Measurements from ENCODE around the gene HIBADH.

The HIBADH gene

DNA sequence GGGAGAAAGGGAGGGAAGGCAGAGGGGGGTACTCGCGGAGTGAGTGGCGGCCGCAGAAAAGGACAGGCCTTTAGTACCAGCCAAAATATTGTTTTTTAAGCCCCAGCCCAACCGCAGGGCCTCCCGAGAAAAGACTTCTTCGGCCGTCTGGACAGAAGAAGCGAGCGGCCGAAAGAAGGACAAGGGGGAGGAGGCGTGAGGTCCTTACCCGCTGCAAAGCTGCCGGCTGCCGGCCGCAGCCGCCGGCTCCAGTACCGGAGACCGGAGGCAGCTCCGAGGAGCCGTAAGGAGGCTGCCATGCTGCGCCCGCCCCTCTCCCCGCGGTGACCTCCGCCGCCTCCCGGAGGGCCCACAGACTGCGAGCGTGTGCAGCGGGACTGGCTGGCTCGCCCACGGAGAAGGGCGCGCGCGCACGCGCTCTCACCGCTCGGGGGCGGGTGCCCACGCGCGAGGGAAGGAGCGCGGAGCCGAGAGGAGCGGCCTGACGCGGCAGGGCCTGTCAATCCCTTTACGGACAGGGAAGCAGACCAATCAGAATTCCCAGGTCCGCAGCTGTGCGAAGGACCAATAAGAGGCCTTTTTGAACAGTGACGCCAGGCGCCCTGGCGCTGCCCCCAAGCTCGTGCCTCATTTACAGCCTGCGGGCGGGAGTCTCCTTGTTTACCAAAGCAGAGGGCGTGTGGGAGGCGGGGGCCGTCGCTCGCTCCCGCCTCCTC, at the start of gene HIBADH:
TSS of gene HIBADH (minus strand) at position 394 of the 716 bp plus-strand sequence. CDS start at position 299, 95 bp downstream.
- H3K4me3 ChIP-seq (replicated peaks; ENCODE audit: low read depth, low read length), result peak within 1 kb of the TSS; percentile 77
- peak; percentile 100 for DNase-seq (ENCODE audit: low read depth)
- TF ChIP-seq, protein P1, sequence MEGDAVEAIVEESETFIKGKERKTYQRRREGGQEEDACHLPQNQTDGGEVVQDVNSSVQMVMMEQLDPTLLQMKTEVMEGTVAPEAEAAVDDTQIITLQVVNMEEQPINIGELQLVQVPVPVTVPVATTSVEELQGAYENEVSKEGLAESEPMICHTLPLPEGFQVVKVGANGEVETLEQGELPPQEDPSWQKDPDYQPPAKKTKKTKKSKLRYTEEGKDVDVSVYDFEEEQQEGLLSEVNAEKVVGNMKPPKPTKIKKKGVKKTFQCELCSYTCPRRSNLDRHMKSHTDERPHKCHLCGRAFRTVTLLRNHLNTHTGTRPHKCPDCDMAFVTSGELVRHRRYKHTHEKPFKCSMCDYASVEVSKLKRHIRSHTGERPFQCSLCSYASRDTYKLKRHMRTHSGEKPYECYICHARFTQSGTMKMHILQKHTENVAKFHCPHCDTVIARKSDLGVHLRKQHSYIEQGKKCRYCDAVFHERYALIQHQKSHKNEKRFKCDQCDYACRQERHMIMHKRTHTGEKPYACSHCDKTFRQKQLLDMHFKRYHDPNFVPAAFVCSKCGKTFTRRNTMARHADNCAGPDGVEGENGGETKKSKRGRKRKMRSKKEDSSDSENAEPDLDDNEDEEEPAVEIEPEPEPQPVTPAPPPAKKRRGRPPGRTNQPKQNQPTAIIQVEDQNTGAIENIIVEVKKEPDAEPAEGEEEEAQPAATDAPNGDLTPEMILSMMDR (IDR thresholded peaks at IDR 0.05; ENCODE audit: low read length, missing control alignments), result no peak

DNA sequence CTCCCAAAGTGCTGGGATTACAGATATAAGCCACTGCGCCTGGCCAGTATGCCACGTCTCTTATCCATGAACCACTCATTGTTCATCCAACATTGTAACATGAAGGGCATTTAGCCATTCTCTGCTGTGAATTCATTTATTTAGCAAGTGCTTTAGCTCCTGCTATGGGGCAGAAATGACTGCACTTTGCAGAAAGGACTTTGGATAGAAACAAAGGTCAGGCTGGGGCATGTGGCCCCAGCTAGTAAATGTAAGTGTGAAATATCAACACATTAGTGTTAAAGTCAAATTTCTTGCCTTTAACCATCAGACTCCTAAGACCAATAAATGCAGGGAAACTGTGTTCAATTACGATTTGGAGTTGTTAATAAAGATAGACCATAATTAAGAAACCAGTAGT, 49.5 kb upstream of the HIBADH start:
- TF ChIP-seq, protein P1 (IDR thresholded peaks at IDR 0.05; ENCODE audit: low read length, missing control alignments), result no peak

DNA sequence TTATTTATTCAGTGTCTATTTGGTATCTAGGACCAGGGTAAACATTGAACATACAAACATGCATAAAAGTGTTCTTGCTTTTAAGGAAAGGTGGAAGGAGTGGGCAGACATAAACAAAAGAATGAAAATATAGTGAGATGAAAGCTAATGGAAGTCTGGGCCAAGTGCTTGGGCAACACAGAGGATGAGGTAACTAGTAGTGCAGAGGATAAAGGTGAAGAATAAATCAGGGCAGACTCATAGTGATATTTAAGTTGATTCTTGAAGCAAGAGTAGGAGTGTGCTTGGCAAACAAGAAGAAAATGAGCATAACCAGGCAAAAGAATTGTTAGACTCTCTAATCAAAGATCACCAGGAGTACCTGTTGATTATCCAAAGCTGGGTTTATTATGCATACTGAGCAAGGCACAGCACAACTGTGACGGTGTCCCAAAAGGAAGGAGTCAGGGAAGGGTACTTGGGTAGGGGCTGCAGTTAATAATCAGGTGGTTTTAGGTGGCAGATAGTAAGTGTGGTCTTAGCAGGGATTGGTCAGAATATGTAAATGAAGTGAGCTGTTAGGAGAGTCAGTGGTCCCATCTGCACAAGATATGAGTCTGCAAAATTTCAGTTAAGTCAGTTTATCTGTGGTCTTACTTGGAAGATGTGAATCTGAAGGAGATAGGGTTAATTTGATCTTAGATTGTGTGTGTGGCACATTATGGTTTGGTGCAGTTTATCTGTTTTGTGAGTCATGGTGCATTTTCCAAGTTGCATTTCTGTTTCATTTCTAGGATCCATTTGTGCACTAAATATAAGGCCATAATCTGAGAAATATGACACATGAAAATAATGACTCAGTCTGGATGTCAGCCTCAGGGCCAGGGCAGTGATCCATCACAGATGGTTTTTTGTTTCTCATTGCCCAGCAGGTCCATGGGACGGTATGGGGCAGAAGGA, 46.7 kb upstream of the HIBADH start:
- TF ChIP-seq, protein P1 (IDR thresholded peaks at IDR 0.05; ENCODE audit: low read length, missing control alignments), result no peak
- DNase-seq (ENCODE audit: low read depth), result peak; percentile 88
- H3K4me3 ChIP-seq (replicated peaks; ENCODE audit: low read depth, low read length), result no peak overlapping the region

More for the DNA sequence above, 49.5 kb upstream of the HIBADH start:
- no peak for DNase-seq (ENCODE audit: low read depth)
- no peak overlapping the region for H3K4me3 ChIP-seq (replicated peaks; ENCODE audit: low read depth, low read length)

DNA sequence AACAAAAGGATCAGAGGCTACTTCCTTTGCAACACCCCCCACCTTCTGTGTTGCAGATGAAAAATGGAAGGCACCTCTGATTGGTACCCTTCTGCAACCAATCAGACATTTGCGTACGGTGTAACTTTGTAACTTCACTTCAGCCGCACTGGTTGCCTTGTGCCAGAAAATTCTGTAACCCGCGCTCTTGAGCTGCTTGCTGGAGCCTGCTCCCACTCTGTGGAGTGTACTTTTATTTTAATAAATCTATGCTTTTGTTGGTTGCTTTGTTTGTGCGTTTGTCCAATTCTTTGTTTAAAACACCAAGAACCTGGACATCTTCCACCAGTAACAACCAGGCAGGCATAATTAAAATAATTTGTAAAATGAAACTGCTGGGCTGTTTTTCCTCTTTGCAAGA, 45.8 kb upstream of the HIBADH start:
- DNase-seq (ENCODE audit: low read depth), result no peak
- TF ChIP-seq, protein P1 (IDR thresholded peaks at IDR 0.05; ENCODE audit: low read length, missing control alignments), result no peak
- no peak overlapping the region for H3K4me3 ChIP-seq (replicated peaks; ENCODE audit: low read depth, low read length)

DNA sequence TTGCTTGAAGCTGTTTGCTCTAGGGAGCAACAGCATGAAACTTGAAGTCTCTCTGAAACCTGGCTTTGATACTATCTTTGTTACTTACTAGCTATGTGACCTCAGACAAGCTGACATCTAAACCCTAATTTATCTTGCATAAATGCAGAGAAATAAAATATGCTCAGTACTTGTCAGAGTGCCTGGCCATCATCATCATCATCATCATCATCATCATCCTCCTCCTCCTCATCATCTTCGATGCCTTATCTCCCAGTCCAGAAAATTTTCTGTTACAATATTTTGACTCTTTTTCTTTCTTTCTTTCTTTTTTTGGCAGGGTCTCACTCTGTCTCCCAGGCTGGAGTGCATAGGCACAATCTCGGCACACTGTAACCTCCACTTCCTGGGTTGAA, 42.5 kb upstream of the HIBADH start:
- TF ChIP-seq, protein P1 (IDR thresholded peaks at IDR 0.05; ENCODE audit: low read length, missing control alignments), result no peak
- no peak for DNase-seq (ENCODE audit: low read depth)
- no peak overlapping the region for H3K4me3 ChIP-seq (replicated peaks; ENCODE audit: low read depth, low read length)

DNA sequence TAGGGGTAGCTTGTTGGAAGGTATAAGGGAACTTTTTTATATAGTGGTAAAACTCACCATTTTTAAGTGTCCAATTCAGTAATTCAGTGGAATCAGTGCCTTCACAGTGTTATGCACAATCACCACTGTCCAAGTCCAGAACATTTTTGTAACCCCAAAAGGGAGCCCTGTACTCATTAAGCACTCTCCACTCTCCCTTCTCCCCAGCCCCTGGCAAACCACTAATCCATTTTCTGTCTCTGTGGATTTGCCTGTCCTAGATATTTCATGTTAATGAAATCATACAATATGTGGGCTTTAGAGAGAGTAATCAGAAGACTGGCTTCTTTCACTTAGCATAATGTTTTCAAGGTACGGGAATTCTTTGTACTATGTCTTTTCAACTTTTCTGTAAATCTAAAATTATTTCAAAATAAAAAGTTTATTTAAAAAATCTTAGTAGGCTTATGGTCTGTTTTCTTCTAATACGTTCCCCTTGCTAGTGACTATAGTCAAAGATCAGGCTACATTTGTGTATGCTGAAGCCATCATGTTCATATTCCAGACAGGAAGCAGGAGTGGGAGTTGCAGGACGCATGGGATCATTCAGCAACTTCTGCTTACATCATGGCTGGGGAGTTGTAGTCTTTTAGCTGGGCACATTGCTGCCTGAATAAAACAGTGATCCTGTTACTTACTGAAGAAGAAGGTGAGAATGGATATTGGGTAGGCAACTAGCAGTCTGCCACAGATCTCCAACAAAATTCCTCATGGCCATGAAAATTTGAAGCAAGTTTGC, 41.9 kb upstream of the HIBADH start:
- peak; percentile 75 for DNase-seq (ENCODE audit: low read depth)
- H3K4me3 ChIP-seq (replicated peaks; ENCODE audit: low read depth, low read length), result no peak overlapping the region
- TF ChIP-seq, protein P1 (IDR thresholded peaks at IDR 0.05; ENCODE audit: low read length, missing control alignments), result no peak
